ENCODE measurements around the gene RAB3IL1.

Gene RAB3IL1

DNA sequence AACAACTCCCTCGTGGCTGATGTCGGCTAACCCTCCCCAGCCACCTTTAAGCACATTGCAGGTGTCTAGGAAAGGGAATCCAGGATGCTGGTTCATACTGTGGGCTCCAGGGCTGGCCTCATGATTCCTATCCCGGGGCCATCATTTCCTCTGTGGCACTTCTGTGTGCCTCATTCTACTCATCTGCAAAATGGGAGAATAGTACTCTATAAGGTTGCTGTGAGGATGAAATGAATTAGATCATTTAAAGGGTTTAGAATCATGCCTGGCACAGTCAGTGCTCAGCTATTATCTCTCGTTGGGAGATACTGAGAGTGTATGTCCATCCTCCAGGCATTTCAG is 21.7 kb downstream of the RAB3IL1 start:
- in situ Hi-C loops (cut with HindIII; ENCODE audit: low pct_ligation_motif_present, low sequenced_read_pairs), result no loop called here
- DNase-seq, result no peak
- Histone ChIP-seq H3K36me3 (replicated peaks) (no peaks in the 10 kb centered on the region), H3K4me3 (ENCODE audit: low read depth, low read length) (no peak overlapping the region), H3K27me3 (replicated peaks) (no peaks in the 10 kb centered on the region), H3K27ac (no peak overlapping the region)
- TF ChIP-seq, protein P1, sequence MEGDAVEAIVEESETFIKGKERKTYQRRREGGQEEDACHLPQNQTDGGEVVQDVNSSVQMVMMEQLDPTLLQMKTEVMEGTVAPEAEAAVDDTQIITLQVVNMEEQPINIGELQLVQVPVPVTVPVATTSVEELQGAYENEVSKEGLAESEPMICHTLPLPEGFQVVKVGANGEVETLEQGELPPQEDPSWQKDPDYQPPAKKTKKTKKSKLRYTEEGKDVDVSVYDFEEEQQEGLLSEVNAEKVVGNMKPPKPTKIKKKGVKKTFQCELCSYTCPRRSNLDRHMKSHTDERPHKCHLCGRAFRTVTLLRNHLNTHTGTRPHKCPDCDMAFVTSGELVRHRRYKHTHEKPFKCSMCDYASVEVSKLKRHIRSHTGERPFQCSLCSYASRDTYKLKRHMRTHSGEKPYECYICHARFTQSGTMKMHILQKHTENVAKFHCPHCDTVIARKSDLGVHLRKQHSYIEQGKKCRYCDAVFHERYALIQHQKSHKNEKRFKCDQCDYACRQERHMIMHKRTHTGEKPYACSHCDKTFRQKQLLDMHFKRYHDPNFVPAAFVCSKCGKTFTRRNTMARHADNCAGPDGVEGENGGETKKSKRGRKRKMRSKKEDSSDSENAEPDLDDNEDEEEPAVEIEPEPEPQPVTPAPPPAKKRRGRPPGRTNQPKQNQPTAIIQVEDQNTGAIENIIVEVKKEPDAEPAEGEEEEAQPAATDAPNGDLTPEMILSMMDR (IDR thresholded peaks at IDR 0.05; ENCODE audit: low read depth, low read length, missing control alignments), result no peak

DNA sequence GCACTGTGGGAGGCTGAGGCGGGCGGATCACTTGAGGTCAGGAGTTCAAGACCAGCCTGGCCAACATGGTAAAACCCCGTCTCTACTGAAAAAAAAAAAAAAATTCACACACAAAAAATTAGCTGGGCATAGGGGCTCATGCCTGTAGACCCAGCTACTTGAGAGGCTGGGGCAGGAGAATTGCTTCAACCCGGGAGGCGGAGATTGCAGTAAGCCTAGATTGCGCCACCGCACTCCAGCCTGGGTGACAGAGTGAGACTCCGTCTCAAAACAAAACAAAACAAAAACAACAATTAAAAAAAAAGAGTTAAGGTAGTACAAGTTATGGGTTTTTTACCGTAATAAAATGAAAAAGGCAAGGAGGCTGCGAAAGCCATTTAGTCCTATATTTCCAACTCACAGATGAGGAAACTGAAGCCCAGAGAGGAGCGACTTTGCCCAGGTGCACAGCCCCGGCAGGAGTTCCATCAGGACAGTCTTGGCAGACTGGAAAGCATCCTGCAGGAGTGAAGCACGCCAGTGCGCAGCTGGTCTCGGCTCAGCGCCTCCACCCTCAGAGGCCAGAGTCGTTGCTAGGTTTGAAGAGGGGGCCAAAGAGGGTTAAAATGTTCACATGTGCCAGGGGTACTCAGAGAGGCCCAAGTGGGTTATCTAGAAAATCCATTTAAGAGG is 22.2 kb downstream of the RAB3IL1 start:
- no peak overlapping the region for H3K4me3 ChIP-seq (ENCODE audit: low read depth, low read length)
- no peak overlapping the region for H3K27ac ChIP-seq
- H3K27me3 ChIP-seq (replicated peaks), result no peaks in the 10 kb centered on the region
- in situ Hi-C loops (cut with HindIII; ENCODE audit: low pct_ligation_motif_present, low sequenced_read_pairs), result no loop called here
- TF ChIP-seq, protein P1 (IDR thresholded peaks at IDR 0.05; ENCODE audit: low read depth, low read length, missing control alignments), result no peak
- DNase-seq, result no peak
- no peaks in the 10 kb centered on the region for H3K36me3 ChIP-seq (replicated peaks)

DNA sequence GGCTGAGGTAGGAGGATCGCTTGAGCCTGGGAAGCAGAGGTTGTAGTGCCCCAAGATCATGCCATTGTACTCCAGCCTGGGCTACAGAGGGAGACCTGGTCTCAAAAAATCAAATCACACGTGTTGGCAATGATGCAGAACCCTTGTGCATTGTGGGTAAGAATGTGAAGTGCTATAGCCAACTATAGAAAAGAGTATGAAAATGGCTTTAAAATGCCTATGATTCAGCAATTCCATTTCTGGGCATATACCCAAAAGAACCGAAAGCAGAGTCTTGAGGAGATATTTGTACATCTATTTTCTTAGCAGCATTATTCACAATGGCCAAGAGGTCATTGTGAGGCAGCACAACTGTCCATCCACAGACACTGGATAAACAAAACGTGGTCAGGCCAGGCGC is 23.4 kb downstream of the RAB3IL1 start:
- TF ChIP-seq, protein P1 (IDR thresholded peaks at IDR 0.05; ENCODE audit: low read depth, low read length, missing control alignments), result no peak
- Histone ChIP-seq H3K27ac (no peak overlapping the region), H3K4me3 (ENCODE audit: low read depth, low read length) (no peak overlapping the region), H3K36me3 (replicated peaks) (no peaks in the 10 kb centered on the region), H3K27me3 (replicated peaks) (no peaks in the 10 kb centered on the region)
- in situ Hi-C loops (cut with HindIII; ENCODE audit: low pct_ligation_motif_present, low sequenced_read_pairs), result no loop called here
- DNase-seq, result peak; percentile 77

DNA sequence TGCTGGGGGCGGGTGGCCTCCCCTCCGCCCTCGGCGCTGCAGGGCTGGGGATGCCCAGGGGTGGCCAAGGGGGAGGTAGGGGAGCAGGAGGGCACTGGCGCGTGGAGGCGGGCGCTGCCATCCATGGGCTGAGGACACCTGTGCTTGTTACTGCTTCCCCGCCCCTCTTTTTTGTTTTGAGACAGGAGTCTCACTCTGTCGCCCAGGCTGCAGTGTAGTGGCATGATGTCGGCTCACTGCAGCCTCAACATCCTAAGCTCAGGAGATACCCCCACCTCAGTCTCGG is 25.3 kb downstream of the RAB3IL1 start:
- H3K36me3 ChIP-seq (replicated peaks), result no peaks in the 10 kb centered on the region
- in situ Hi-C loops (cut with HindIII; ENCODE audit: low pct_ligation_motif_present, low sequenced_read_pairs), result no loop called here

DNA sequence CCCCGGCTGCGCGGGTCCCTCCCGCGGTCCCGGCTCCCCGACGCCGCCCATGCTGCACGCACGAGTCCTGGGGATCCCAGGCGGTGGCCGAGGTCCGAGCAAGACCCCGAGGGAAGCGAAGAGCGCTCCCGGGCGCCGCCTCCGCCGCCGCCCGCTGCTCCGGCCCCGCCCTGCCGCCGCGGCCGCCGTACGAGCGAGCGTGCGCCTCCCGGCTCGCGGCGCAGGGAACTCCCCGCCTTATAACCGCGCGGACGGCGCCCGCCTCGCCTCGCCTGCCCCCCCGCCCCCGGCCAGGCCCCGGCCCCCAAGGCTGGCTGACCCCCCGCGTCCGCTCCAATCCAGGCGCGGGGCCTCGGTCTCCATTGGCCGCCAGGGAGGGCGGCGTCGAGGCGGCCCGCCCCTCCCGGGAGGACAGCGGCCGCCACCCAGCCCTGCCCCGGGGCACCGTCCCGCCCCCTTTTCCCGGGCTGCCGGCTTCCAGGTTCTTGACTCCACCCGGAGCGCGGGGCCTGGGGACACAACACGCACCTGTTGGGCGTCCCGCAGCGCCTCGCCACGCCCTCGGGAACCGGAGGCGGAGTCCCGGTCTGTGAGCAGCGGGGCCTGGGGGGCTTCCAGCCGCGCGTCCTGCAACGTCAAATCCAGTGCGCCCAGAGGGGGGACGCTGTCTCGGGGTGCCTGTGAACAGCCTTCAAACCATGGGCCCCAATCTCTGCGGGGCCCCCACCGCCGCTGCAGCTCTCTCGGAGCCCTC is 25.9 kb downstream of the RAB3IL1 start, which contains the start of gene FADS3:
FADS3 (minus strand) TSS at position 215 of the 754 bp plus-strand sequence; CDS start at position 51, 164 bp downstream.
- TF ChIP-seq, protein P1 (IDR thresholded peaks at IDR 0.05; ENCODE audit: low read depth, low read length, missing control alignments), result peak; percentile 36
- Histone ChIP-seq H3K4me3 (ENCODE audit: low read depth, low read length) (peak within 1 kb of the TSS; percentile 70), H3K36me3 (replicated peaks) (no peaks in the 10 kb centered on the region), H3K27ac (no peak within 1 kb of the TSS), H3K27me3 (replicated peaks) (no peaks in the 10 kb centered on the region)
- in situ Hi-C loops (cut with HindIII; ENCODE audit: low pct_ligation_motif_present, low sequenced_read_pairs), result no loop called here
- no peak for DNase-seq

More for the DNA sequence above, 25.3 kb downstream of the RAB3IL1 start:
- TF ChIP-seq, protein P1 (IDR thresholded peaks at IDR 0.05; ENCODE audit: low read depth, low read length, missing control alignments), result no peak
- H3K27me3 ChIP-seq (replicated peaks), result no peaks in the 10 kb centered on the region
- no peak for DNase-seq
- H3K27ac ChIP-seq, result no peak overlapping the region
- peak overlapping the region; percentile 48 for H3K4me3 ChIP-seq (ENCODE audit: low read depth, low read length)
